Stromal cell of bone marrow (primary cell): ENCODE data around the gene PTGER3.

Experiments
- DNase-seq: peaks from one replicate; pipeline ENCODE4 v3.0.0-alpha.2; 2012; ENCODE audit warnings: low read depth

The PTGER3 gene

GRCh38 chr1:71047635-71048607, at the start of gene PTGER3:
PTGER3 (minus strand) TSS chr1:71047816; CDS start chr1:71047577, 239 bp downstream.
- no peak for DNase-seq

DNA sequence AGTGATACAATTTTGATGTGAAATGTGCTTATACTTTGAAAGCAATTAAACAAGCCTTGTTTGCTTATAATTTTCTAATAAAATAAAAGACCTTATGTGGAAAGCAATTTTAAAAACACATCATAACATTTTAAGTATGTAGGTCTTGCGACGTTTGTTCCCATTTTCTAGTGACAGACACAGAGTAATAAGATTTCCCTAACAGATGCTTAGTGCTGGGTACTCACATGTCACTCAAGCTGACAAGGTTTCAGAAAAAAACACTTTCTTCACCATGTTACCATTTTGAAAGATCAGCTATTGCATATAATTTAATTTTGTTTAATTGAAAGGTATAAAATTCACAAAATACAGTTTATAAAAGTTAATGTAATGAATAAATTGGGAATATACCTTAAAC, 47.3 kb upstream of the PTGER3 start:
- no peak for DNase-seq

- peak; percentile 9 for DNase-seq
These were observed 46.3 kb upstream of the PTGER3 start for GRCh38 chr1:71093938-71094337.

DNA sequence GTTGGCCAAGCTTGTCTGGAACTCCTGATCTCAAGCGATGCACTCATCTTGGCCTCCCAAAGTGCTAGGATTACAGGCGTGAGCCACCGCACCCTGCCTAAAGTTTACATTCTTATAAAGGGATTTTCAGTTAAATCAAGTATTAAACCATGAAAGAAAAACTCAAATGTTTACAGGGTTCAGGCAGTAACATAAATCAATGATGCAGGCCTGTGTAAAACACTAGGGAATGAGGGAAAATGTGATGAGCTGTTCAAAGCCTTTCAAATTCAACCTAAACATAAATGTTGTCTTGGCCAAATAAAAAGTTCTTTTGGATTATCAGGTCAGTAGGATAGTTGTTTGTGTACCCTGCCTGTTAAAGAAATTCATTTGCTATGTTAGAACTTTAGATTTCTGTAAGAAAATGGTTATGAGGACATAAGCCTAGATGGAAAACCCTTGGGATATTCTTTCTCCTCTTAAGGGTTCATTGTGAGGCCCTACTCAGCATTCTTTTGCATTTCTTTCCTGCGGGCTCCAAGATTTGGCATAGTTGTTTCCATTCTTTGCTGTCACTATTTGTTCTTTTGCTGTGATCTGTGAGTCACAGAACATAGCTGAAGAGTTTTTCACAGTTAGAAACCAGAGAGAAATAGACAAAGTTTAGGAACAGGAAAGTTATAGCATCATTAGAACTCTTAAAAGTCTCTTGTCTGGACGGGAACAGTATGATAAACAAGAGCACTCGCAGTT, 42.1 kb upstream of the PTGER3 start:
- DNase-seq = peak; percentile 50

GRCh38 chr1:71088645-71089287, 41.1 kb upstream of the PTGER3 start:
- DNase-seq = no peak

DNA sequence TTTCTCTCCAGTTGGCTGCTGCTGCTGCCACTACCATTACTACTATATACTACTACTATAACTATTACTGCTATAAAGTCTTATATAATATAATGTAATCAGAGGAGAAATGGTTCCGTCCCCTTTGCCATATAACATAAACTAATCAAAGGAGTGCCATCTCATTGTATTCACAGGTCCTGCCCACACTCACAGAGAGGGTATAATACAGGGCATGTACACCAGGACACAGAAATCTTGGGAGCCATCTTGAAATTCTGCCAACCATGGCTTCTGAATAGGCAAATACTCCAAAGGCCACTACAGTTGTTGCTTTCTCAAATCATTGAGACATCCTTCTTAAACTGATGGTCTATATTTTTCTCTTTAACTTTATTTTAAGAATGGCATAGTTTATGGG, 40.1 kb upstream of the PTGER3 start:
- DNase-seq = no peak

GRCh38 chr1:71087060-71087459, 39.4 kb upstream of the PTGER3 start:
- DNase-seq = no peak

DNA sequence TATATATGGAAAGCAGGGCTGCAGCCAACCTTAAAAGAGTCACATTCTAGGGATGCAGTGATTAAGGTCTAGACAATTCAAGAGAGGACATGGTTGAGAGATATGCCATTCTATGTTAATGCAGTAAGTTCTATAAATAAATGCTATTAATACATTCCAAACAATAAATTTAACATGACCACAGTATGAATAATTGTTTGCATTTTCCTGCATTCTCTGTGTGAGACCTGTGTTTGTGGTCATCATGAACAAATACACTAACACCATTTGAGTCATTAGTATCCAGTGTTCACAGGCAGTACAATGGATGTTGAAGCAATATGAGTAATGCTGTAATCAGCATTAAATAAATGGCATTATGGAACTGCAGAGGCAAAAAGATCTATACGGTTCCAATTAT, 38.7 kb upstream of the PTGER3 start:
- no peak for DNase-seq

- DNase-seq = no peak
These were observed 35.7 kb upstream of the PTGER3 start for GRCh38 chr1:71083271-71083670.

GRCh38 chr1:71081697-71082080, 34.1 kb upstream of the PTGER3 start:
- DNase-seq = no peak

GRCh38 chr1:71080739-71081696, 33.4 kb upstream of the PTGER3 start, which contains the start of gene ZRANB2:
ZRANB2 (minus strand) TSS chr1:71081035; CDS start chr1:71080995, 40 bp downstream.
- DNase-seq = peak; percentile 93

DNA sequence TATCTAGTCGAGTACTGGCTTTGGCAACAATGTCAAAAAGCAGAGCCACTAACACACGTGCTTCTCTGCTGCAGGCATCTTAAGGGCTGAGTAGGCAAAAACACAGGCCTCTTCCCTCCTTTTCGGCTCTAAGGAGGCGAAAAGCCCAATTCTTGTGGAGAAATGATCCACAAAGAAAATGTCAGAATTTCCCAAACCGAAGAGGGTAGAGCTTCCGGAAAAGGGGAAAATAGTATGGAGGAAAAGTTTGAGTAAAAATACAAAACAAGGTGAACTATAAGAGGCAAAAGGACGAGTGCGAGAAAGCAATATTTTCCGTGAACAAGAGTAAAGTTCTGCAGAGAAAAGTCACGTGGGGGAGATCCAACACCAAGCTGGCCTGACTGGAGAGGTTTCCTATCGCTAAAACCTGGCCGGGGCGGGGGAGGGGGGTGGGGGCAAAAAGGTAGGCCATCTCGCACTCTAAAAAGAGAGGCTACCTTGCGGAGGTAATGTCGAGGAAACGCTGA, 32.7 kb upstream of the PTGER3 start:
- DNase-seq = no peak

- no peak for DNase-seq
These were observed 27.1 kb upstream of the PTGER3 start for GRCh38 chr1:71074681-71075080.

- DNase-seq = no peak
These were observed 24.7 kb upstream of the PTGER3 start for GRCh38 chr1:71072273-71072672.

- no peak for DNase-seq
These were observed 24.1 kb upstream of the PTGER3 start for GRCh38 chr1:71071720-71072119.

- DNase-seq = no peak
These were observed 21.0 kb upstream of the PTGER3 start for GRCh38 chr1:71068325-71069240.

GRCh38 chr1:71054791-71055190, 7.2 kb upstream of the PTGER3 start:
- DNase-seq = no peak

- DNase-seq = no peak
These were observed 6.7 kb upstream of the PTGER3 start for GRCh38 chr1:71054281-71054731.

GRCh38 chr1:71053758-71054157, 6.1 kb upstream of the PTGER3 start:
- DNase-seq = no peak

GRCh38 chr1:71053146-71053545, 5.5 kb upstream of the PTGER3 start:
- DNase-seq = no peak
